Neural progenitor cell (in vitro differentiated cells): Measurements from ENCODE around the gene B3GAT1. TPM values are rescaled to one million over a fixed set of nuclear protein-coding genes. Genes with fewer than 3 reads are reported as not detected.

ENCODE experiments used
- DNase-seq: peaks from one replicate; pipeline ENCODE4 v3.0.0-alpha.2; 2016; ENCODE audit warnings: low spot score
- H2AFZ ChIP-seq: fragments of 200-600 bp; sonication (generic); replicated peaks from 2 replicates; pipeline ENCODE4 v1.6.1; 2016; ENCODE audit warnings: antibody characterized with exemption
- H3F3A ChIP-seq: fragments of 200-600 bp; sonication (generic); 2 replicates; pipeline ENCODE4 v1.6.1; 2016; ENCODE audit warnings: antibody characterized with exemption, low read depth
- H3K27ac ChIP-seq: fragments of 200-600 bp; sonication (generic); 2 replicates; pipeline ENCODE4 v1.5.1; 2016; ENCODE audit warnings: mild to moderate bottlenecking
- H3K27me3 ChIP-seq: fragments of 200-600 bp; sonication (generic); 2 replicates; pipeline ENCODE4 v1.6.1; 2016; ENCODE audit warnings: mild to moderate bottlenecking, moderate library complexity
- H3K36me3 ChIP-seq: fragments of 200-600 bp; sonication (generic); 2 replicates; pipeline ENCODE4 v1.5.1; 2016
- H3K4me1 ChIP-seq: fragments of 200-600 bp; sonication (generic); 2 replicates; pipeline ENCODE4 v1.6.1; 2016; ENCODE audit warnings: mixed run types
- H3K4me2 ChIP-seq: fragments of 200-600 bp; sonication (generic); 2 replicates; pipeline ENCODE4 v1.6.1; 2016
- H3K4me3 ChIP-seq: fragments of 200-600 bp; sonication (generic); 2 replicates; pipeline ENCODE4 v1.5.1; 2016
- H3K79me2 ChIP-seq: fragments of 200-600 bp; sonication (generic); 2 replicates; pipeline ENCODE4 v1.6.1; 2016; ENCODE audit warnings: low read depth
- H3K9ac ChIP-seq: fragments of 200-600 bp; sonication (generic); 2 replicates; pipeline ENCODE4 v1.6.1; 2016
- H3K9me3 ChIP-seq: fragments of 200-600 bp; sonication (generic); 2 replicates; pipeline ENCODE4 v1.5.1; 2016; ENCODE audit warnings: low read depth
- H4K20me1 ChIP-seq: fragments of 200-600 bp; sonication (generic); 2 replicates; pipeline ENCODE4 v1.6.1; 2016; ENCODE audit warnings: low read depth
- H3K27ac Mint-ChIP-seq: 3 replicates; pipeline ENCODE4 v1.8.0; 2021; ENCODE audit warnings: mixed read lengths
- H3K27me3 Mint-ChIP-seq: 2 replicates; pipeline ENCODE4 v1.8.0; 2022; ENCODE audit warnings: low read depth, mild to moderate bottlenecking, inconsistent platforms, moderate library complexity, mixed read lengths; ENCODE audit not compliant: insufficient read depth
- H3K36me3 Mint-ChIP-seq: 3 replicates; pipeline ENCODE4 v1.8.0; 2021; ENCODE audit warnings: mixed read lengths
- H3K4me1 Mint-ChIP-seq: 3 replicates; pipeline ENCODE4 v1.8.0; 2021; ENCODE audit warnings: mixed read lengths
- H3K4me3 Mint-ChIP-seq: 3 replicates; pipeline ENCODE4 v1.8.0; 2021; ENCODE audit warnings: mild to moderate bottlenecking, moderate library complexity, mixed read lengths
- H3K9me3 Mint-ChIP-seq: 3 replicates; pipeline ENCODE4 v1.8.0; 2020; ENCODE audit warnings: mixed read lengths
- CTCF ChIP-seq: fragments of 200-600 bp; sonication (generic); IDR thresholded peaks from 2 replicates; pipeline ENCODE4 v1.5.1; 2017; ENCODE audit warnings: antibody characterized with exemption, mild to moderate bottlenecking
- EZH2 ChIP-seq: fragments of 200-600 bp; sonication (generic); IDR thresholded peaks from 2 replicates; pipeline ENCODE4 v1.6.1; 2017; ENCODE audit warnings: antibody characterized with exemption, mild to moderate bottlenecking, moderate library complexity
- EZH2phosphoT487 ChIP-seq: fragments of 200-600 bp; sonication (generic); IDR thresholded peaks from 2 replicates; pipeline ENCODE4 v1.6.1; 2017; ENCODE audit warnings: antibody characterized with exemption
- total RNA-seq: library from RNA; depleted of rRNA; stranded (reverse); fragments of >200 nt; gene quantifications from 2 replicates; pipeline ENCODE4 v1.2.3, GENCODE V29; 2015; ENCODE audit warnings: low replicate concordance

The B3GAT1 gene
- total RNA-seq, 1 donor from 2014 or later = 11.0 TPM

- no peak overlapping the region for H3K9ac ChIP-seq
- H3K27me3 ChIP-seq = no peaks in the 10 kb centered on the region
- H3K79me2 ChIP-seq = no peaks in the 10 kb centered on the region
- H3K9me3 ChIP-seq = no peaks in the 10 kb centered on the region
- no peak for DNase-seq
- H3K27ac Mint-ChIP-seq = no peak overlapping the region
- H4K20me1 ChIP-seq = peaks cover 11% of the 10 kb centered on the region
- no peaks in the 10 kb centered on the region for H3K36me3 ChIP-seq
- no peak overlapping the region for H3K4me3 ChIP-seq
- H3K9me3 Mint-ChIP-seq = no peaks in the 10 kb centered on the region
- no peaks in the 10 kb centered on the region for H3F3A ChIP-seq
- peaks cover 13% of the 10 kb centered on the region for H3K36me3 Mint-ChIP-seq
- no peak overlapping the region for H3K4me3 Mint-ChIP-seq
- H3K4me1 Mint-ChIP-seq = peaks cover 3% of the 10 kb centered on the region
- H3K4me2 ChIP-seq = no peak overlapping the region
- no peak overlapping the region for H2AFZ ChIP-seq
- no peaks in the 10 kb centered on the region for H3K4me1 ChIP-seq
- H3K27me3 Mint-ChIP-seq = no peaks in the 10 kb centered on the region
- TF ChIP-seq EZH2phosphoT487 (no peak), CTCF (no peak), EZH2 (no peak)
- no peak overlapping the region for H3K27ac ChIP-seq
These were observed 28.3 kb downstream of the B3GAT1 start for GRCh38 chr11:134383576-134384221.

GRCh38 chr11:134382830-134383229 lies 29.2 kb downstream of the B3GAT1 start:
- no peak overlapping the region for H3K4me3 ChIP-seq
- Mint-ChIP-seq H3K4me1 (peaks cover 3% of the 10 kb centered on the region), H3K9me3 (no peaks in the 10 kb centered on the region), H3K36me3 (peaks cover 17% of the 10 kb centered on the region), H3K4me3 (no peak overlapping the region), H3K27me3 (no peaks in the 10 kb centered on the region), H3K27ac (no peak overlapping the region)
- H3K4me1 ChIP-seq = no peaks in the 10 kb centered on the region
- DNase-seq = no peak
- H3K9me3 ChIP-seq = no peaks in the 10 kb centered on the region
- no peaks in the 10 kb centered on the region for H3K36me3 ChIP-seq
- TF ChIP-seq EZH2 (no peak), EZH2phosphoT487 (no peak)
- peaks cover 5% of the 10 kb centered on the region for H4K20me1 ChIP-seq
- H3K27me3 ChIP-seq = no peaks in the 10 kb centered on the region
- no peaks in the 10 kb centered on the region for H3F3A ChIP-seq
- H3K9ac ChIP-seq = no peak overlapping the region
- no peak overlapping the region for H3K27ac ChIP-seq
- no peaks in the 10 kb centered on the region for H3K79me2 ChIP-seq
- H2AFZ ChIP-seq = no peak overlapping the region
- no peak overlapping the region for H3K4me2 ChIP-seq

- Histone ChIP-seq H3K4me3 (no peak overlapping the region), H3K4me1 (no peaks in the 10 kb centered on the region), H3K9me3 (no peaks in the 10 kb centered on the region), H4K20me1 (peaks cover 3% of the 10 kb centered on the region), H3K9ac (no peak overlapping the region), H3K79me2 (no peaks in the 10 kb centered on the region), H2AFZ (no peak overlapping the region), H3K36me3 (no peaks in the 10 kb centered on the region), H3K4me2 (no peak overlapping the region), H3F3A (no peaks in the 10 kb centered on the region), H3K27me3 (no peaks in the 10 kb centered on the region), H3K27ac (no peak overlapping the region)
- Mint-ChIP-seq H3K9me3 (no peaks in the 10 kb centered on the region), H3K4me1 (peaks cover 2% of the 10 kb centered on the region), H3K27me3 (no peaks in the 10 kb centered on the region), H3K27ac (no peak overlapping the region), H3K36me3 (peaks cover 20% of the 10 kb centered on the region), H3K4me3 (no peak overlapping the region)
- TF ChIP-seq EZH2 = no peak
- TF ChIP-seq CTCF = no peak
- TF ChIP-seq EZH2phosphoT487 = no peak
- no peak for DNase-seq
These were observed 29.8 kb downstream of the B3GAT1 start for GRCh38 chr11:134382257-134382656.

GRCh38 chr11:134380785-134381184 lies 31.3 kb downstream of the B3GAT1 start:
- Histone ChIP-seq H3K79me2 (no peaks in the 10 kb centered on the region), H3F3A (no peaks in the 10 kb centered on the region), H4K20me1 (no peaks in the 10 kb centered on the region), H3K36me3 (no peaks in the 10 kb centered on the region), H3K9ac (no peak overlapping the region), H3K4me1 (no peaks in the 10 kb centered on the region), H3K4me3 (no peak overlapping the region), H3K27me3 (no peaks in the 10 kb centered on the region), H3K27ac (no peak overlapping the region), H3K9me3 (no peaks in the 10 kb centered on the region), H2AFZ (no peak overlapping the region), H3K4me2 (no peak overlapping the region)
- no peaks in the 10 kb centered on the region for H3K4me1 Mint-ChIP-seq
- H3K27me3 Mint-ChIP-seq = no peaks in the 10 kb centered on the region
- no peak overlapping the region for H3K4me3 Mint-ChIP-seq
- no peak for TF ChIP-seq CTCF
- TF ChIP-seq EZH2phosphoT487 = no peak
- TF ChIP-seq EZH2 = no peak
- H3K36me3 Mint-ChIP-seq = peaks cover 12% of the 10 kb centered on the region
- DNase-seq = no peak
- H3K27ac Mint-ChIP-seq = no peak overlapping the region
- H3K9me3 Mint-ChIP-seq = no peaks in the 10 kb centered on the region
